ENCODE results near the gene FBXO48.

DNA sequence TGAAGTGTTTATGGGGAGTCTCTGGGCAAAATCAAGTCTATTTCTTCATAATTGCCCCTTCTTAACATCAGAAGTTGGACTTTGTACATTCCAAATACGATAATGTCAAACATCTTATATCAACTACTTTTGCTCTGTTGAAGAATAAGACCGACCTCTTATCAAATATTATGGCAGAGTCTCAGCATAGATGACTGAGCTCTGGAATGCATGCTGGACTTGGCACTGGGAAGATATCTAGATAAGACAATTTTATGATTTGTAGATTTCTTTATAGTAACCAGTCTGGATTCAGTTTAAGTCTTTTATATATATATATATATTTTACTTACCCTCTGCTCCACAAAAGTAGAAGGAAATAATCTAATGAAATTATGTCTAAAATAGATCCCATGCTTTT, 8.5 kb upstream of the FBXO48 start:
- no peak for TF ChIP-seq POLR2A (IDR thresholded peaks at IDR 0.05)
- TF ChIP-seq, protein P1, sequence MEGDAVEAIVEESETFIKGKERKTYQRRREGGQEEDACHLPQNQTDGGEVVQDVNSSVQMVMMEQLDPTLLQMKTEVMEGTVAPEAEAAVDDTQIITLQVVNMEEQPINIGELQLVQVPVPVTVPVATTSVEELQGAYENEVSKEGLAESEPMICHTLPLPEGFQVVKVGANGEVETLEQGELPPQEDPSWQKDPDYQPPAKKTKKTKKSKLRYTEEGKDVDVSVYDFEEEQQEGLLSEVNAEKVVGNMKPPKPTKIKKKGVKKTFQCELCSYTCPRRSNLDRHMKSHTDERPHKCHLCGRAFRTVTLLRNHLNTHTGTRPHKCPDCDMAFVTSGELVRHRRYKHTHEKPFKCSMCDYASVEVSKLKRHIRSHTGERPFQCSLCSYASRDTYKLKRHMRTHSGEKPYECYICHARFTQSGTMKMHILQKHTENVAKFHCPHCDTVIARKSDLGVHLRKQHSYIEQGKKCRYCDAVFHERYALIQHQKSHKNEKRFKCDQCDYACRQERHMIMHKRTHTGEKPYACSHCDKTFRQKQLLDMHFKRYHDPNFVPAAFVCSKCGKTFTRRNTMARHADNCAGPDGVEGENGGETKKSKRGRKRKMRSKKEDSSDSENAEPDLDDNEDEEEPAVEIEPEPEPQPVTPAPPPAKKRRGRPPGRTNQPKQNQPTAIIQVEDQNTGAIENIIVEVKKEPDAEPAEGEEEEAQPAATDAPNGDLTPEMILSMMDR (IDR thresholded peaks at IDR 0.05) = no peak

Data from right lobe of liver (tissue), 4 donors.